ENCODE data around the gene OR2AJ1. TPM values are rescaled to one million over a fixed set of nuclear protein-coding genes. Genes with fewer than 3 reads are reported as not detected.
"Not testable (repeated sequence)": the region's sequence is repeated elsewhere in the genome, so short reads cannot be mapped to it uniquely, and the experiment has no call there.

OR2AJ1 gene
- total RNA-seq, 1 donor from 2014 or later: not detected

DNA sequence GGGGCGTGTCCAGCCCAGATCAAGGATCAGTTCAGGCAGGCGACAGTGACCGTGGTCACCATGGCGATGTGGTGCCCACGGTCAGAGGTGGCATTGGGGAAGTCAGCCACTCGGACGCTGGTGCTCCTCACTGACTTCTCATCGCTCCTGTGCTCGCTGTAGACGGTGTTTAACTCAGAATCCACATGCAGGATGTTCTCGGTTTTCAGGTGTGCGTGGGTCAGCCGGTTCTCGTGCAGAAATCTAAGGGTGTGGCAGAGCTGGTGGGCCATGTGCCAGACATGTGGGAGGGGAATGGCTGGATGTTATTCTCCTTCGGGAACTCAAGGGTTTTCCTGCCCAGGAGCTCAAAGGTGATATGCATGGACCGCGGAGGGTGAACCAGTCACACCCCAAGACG lies 11.7 kb downstream of the OR2AJ1 start:
- Mint-ChIP-seq H3K36me3 (no peaks in the 10 kb centered on the region), H3K9me3 (peaks cover 14% of the 10 kb centered on the region)
- TF ChIP-seq EZH2 (IDR thresholded peaks at IDR 0.05) (no peak), EZH2phosphoT487 (IDR thresholded peaks at IDR 0.05) (no peak), CTCF (IDR thresholded peaks at IDR 0.05) (no peak)

DNA sequence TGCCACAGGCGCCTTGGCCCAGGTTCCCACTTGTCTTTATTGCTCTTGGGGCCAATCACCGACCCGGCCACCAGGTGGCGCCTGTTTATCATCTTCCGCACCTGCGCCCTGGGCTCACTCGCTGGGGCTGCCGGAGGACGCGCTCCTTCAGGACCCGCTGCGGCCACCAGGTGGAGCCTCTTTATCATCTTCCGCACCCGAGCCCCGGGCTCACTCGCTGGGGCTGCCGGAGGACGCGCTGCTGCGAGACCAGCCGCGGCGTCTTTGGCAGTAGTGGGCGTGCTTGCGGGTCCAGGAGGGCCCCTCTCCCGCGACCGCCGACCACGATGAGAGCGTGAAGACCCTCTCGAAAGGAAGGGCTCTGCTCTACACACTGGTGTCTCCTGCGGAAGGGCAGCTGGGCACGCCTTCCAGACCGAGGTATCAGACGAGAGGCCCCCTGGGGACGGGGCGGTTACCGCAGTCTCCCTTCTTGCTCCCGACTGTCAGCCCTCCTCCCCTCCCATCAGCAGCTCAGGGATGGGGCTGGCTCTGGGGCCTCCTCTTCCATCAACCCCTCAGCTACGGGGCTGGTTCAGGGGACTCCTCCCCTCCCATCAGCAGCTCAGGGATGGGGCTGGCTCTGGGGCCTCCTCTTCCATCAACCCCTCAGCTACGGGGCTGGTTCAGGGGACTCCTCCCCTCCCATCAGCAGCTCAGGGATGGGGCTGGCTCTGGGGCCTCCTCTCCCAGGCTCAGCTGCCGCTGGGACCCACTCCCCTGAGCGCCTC lies 12.5 kb downstream of the OR2AJ1 start:
- Histone ChIP-seq H3K4me3 (peak overlapping the region; percentile 30), H3K9me3 (ENCODE audit: low read depth) (peaks cover 24% of the 10 kb centered on the region), H2AFZ (replicated peaks) (peak overlapping the region; percentile 72), H3K4me2 (peak overlapping the region; percentile 47)
- H3K27me3 Mint-ChIP-seq (ENCODE audit: insufficient read depth, low read depth); H3K79me2 ChIP-seq (ENCODE audit: low read depth); H3K36me3 Mint-ChIP-seq; H3K27ac ChIP-seq; H3K4me1 ChIP-seq; H3K27me3 ChIP-seq; H3K27ac Mint-ChIP-seq; H3F3A ChIP-seq (ENCODE audit: low read depth); H3K9ac ChIP-seq; H4K20me1 ChIP-seq (ENCODE audit: low read depth); H3K4me1 Mint-ChIP-seq; H3K36me3 ChIP-seq: not testable (repeated sequence)
- TF ChIP-seq CTCF (IDR thresholded peaks at IDR 0.05): peak; percentile 59
- Mint-ChIP-seq H3K4me3 (peak overlapping the region; percentile 81), H3K9me3 (peaks cover 10% of the 10 kb centered on the region)
- DNase-seq (ENCODE audit: low spot score): peak; percentile 59

More for the DNA sequence above, 11.7 kb downstream of the OR2AJ1 start:
- Histone ChIP-seq H2AFZ (replicated peaks) (no peak overlapping the region), H3K9me3 (ENCODE audit: low read depth) (peaks cover 23% of the 10 kb centered on the region), H3F3A (ENCODE audit: low read depth) (no peaks in the 10 kb centered on the region), H3K27ac (no peak overlapping the region), H3K4me3 (no peak overlapping the region), H3K4me1 (no peaks in the 10 kb centered on the region), H4K20me1 (ENCODE audit: low read depth) (no peaks in the 10 kb centered on the region), H3K27me3 (no peaks in the 10 kb centered on the region), H3K79me2 (ENCODE audit: low read depth) (no peaks in the 10 kb centered on the region), H3K9ac (no peak overlapping the region), H3K4me2 (no peak overlapping the region), H3K36me3 (no peaks in the 10 kb centered on the region)
- Mint-ChIP-seq H3K4me3 (peak overlapping the region; percentile 46), H3K4me1 (no peaks in the 10 kb centered on the region), H3K27me3 (ENCODE audit: insufficient read depth, low read depth) (no peaks in the 10 kb centered on the region), H3K27ac (no peak overlapping the region)
- DNase-seq (ENCODE audit: low spot score): no peak

GRCh38 chr1:247942624-247943023 lies 17.9 kb downstream of the OR2AJ1 start:
- TF ChIP-seq CTCF (IDR thresholded peaks at IDR 0.05): no peak
- no peak for TF ChIP-seq EZH2 (IDR thresholded peaks at IDR 0.05)
- TF ChIP-seq EZH2phosphoT487 (IDR thresholded peaks at IDR 0.05): no peak
- H3K4me3 Mint-ChIP-seq: no peak overlapping the region
- Histone ChIP-seq H3K4me2 (no peak overlapping the region), H2AFZ (replicated peaks) (no peak overlapping the region), H3K9me3 (ENCODE audit: low read depth) (peaks cover 39% of the 10 kb centered on the region), H3K4me3 (no peak overlapping the region), H3K27ac (no peak overlapping the region), H3K36me3 (no peaks in the 10 kb centered on the region), H3K79me2 (ENCODE audit: low read depth) (no peaks in the 10 kb centered on the region), H4K20me1 (ENCODE audit: low read depth) (no peaks in the 10 kb centered on the region), H3K27me3 (no peaks in the 10 kb centered on the region), H3F3A (ENCODE audit: low read depth) (no peaks in the 10 kb centered on the region), H3K9ac (no peak overlapping the region), H3K4me1 (no peaks in the 10 kb centered on the region)
- peaks cover 6% of the 10 kb centered on the region for H3K9me3 Mint-ChIP-seq
- H3K27ac Mint-ChIP-seq: no peak overlapping the region
- H3K4me1 Mint-ChIP-seq: no peaks in the 10 kb centered on the region
- H3K27me3 Mint-ChIP-seq (ENCODE audit: insufficient read depth, low read depth): no peaks in the 10 kb centered on the region
- DNase-seq (ENCODE audit: low spot score): no peak
- H3K36me3 Mint-ChIP-seq: no peaks in the 10 kb centered on the region
